ENCODE data around the gene KRTAP1-1.
"Not testable (repeated sequence)": the region's sequence is repeated elsewhere in the genome, so short reads cannot be mapped to it uniquely, and the experiment has no call there.

The KRTAP1-1 gene

GRCh38 chr17:41055130-41055529 lies 13.9 kb upstream of the KRTAP1-1 start, which contains the start of gene KRTAP2-2:
TSS of gene KRTAP2-2 (minus strand) at chr17:41055230. CDS start at chr17:41055211, 19 bp downstream.
- not testable (repeated sequence) for FAIRE-seq

GRCh38 chr17:41054556-41054955 lies 13.3 kb upstream of the KRTAP1-1 start:
- FAIRE-seq, result not testable (repeated sequence)

- no peak for FAIRE-seq
These were observed 12.8 kb upstream of the KRTAP1-1 start for GRCh38 chr17:41054025-41054424.

- FAIRE-seq, result no peak
These were observed 11.3 kb upstream of the KRTAP1-1 start for GRCh38 chr17:41052566-41052965.

- no peak for FAIRE-seq
These were observed 7.9 kb upstream of the KRTAP1-1 start for GRCh38 chr17:41049110-41049509.

GRCh38 chr17:41048441-41048840 lies 7.2 kb upstream of the KRTAP1-1 start:
- FAIRE-seq, result no peak

GRCh38 chr17:41046735-41047465 lies 5.7 kb upstream of the KRTAP1-1 start, which contains the start of gene KRTAP2-1:
TSS of gene KRTAP2-1 (minus strand) at chr17:41047316. CDS start at chr17:41047267, 49 bp downstream.
- FAIRE-seq, result not testable (repeated sequence)

GRCh38 chr17:41042953-41043352 lies 1.7 kb upstream of the KRTAP1-1 start:
- no peak for FAIRE-seq

- no peak for FAIRE-seq
These were observed 3.3 kb downstream of the KRTAP1-1 start for GRCh38 chr17:41037853-41038350.

- FAIRE-seq, result not testable (repeated sequence)
These were observed 6.8 kb downstream of the KRTAP1-1 start, which contains the start of gene KRTAP1-3 for GRCh38 chr17:41034346-41034935. TSS of gene KRTAP1-3 (minus strand) at chr17:41034874. CDS start at chr17:41034821, 53 bp downstream.

- no peak for FAIRE-seq
These were observed 11.5 kb downstream of the KRTAP1-1 start, which contains the start of gene KRTAP1-4 for GRCh38 chr17:41029633-41030245. TSS of gene KRTAP1-4 (minus strand) at chr17:41030195. CDS start at chr17:41030078, 117 bp downstream.

GRCh38 chr17:41026715-41027471 lies 14.4 kb downstream of the KRTAP1-1 start, which contains the start of gene KRTAP1-5:
TSS of gene KRTAP1-5 (minus strand) at chr17:41027208. CDS start at chr17:41027155, 53 bp downstream.
- no peak for FAIRE-seq

- FAIRE-seq, result no peak
These were observed 16.6 kb downstream of the KRTAP1-1 start for GRCh38 chr17:41024697-41025096.

- no peak for FAIRE-seq
These were observed 20.9 kb downstream of the KRTAP1-1 start for GRCh38 chr17:41020336-41020735.

- FAIRE-seq, result no peak
These were observed 21.8 kb downstream of the KRTAP1-1 start for GRCh38 chr17:41019415-41019814.

- FAIRE-seq, result no peak
These were observed 22.7 kb downstream of the KRTAP1-1 start for GRCh38 chr17:41018541-41018940.

GRCh38 chr17:41016578-41017215 lies 24.6 kb downstream of the KRTAP1-1 start:
- FAIRE-seq, result no peak

GRCh38 chr17:41015454-41015853 lies 25.8 kb downstream of the KRTAP1-1 start:
- no peak for FAIRE-seq

- no peak for FAIRE-seq
These were observed 27.6 kb downstream of the KRTAP1-1 start for GRCh38 chr17:41013606-41014005.

- FAIRE-seq, result no peak
These were observed 28.1 kb downstream of the KRTAP1-1 start for GRCh38 chr17:41013181-41013580.

- no peak for FAIRE-seq
These were observed 28.7 kb downstream of the KRTAP1-1 start for GRCh38 chr17:41012326-41013120.
